GM12878 (cell line): Measurements from ENCODE around the gene MAN2C1.

ENCODE experiments used
- CTCF ChIP-seq, 3 experiments: IDR thresholded peaks in 2 of 3; conservative IDR thresholded peaks in 1 of 3; 2 replicates each; pipeline ENCODE4 v1.5.1; 2011; ENCODE audit warnings: low read depth in 3 of 3, low read length in 3 of 3, mild to moderate bottlenecking in 3 of 3, control low read depth in 2 of 3, moderate library complexity in 2 of 3, inconsistent platforms in 1 of 3, mixed read lengths in 1 of 3; ENCODE audit not compliant: control insufficient read depth in 2 of 3, insufficient read depth in 1 of 3; ENCODE audit errors: extremely low read depth in 1 of 3
- EZH2 ChIP-seq: IDR thresholded peaks from 2 replicates; pipeline ENCODE4 v1.6.1; 2012; ENCODE audit warnings: low read depth, mild to moderate bottlenecking, control low read depth, inconsistent platforms, low read length, borderline replicate concordance; ENCODE audit not compliant: control insufficient read depth
- PAX5 ChIP-seq: IDR thresholded peaks from 2 replicates; pipeline ENCODE4 v1.6.1; 2011; ENCODE audit warnings: low read depth, low read length, borderline replicate concordance
- POLR2AphosphoS5 ChIP-seq: IDR thresholded peaks from 2 replicates; pipeline ENCODE4 v1.6.1; 2011; ENCODE audit warnings: mild to moderate bottlenecking, low read length, inconsistent platforms
- ZNF217 ChIP-seq: fragments of 450-650 bp; IDR thresholded peaks from 2 replicates; pipeline ENCODE4 v1.6.1; 2017; ENCODE audit warnings: antibody characterized with exemption, mild to moderate bottlenecking
- ZNF274 ChIP-seq: IDR thresholded peaks from one replicate; pipeline ENCODE4 v1.8.0; 2011; ENCODE audit not compliant: insufficient read length, insufficient read depth
- TF ChIP-seq, protein P1 (sequence below): IDR thresholded peaks from 2 replicates; pipeline ENCODE4 v1.6.1; 2012; ENCODE audit warnings: low read depth, low read length, improper control_type of control experiment

DNA sequence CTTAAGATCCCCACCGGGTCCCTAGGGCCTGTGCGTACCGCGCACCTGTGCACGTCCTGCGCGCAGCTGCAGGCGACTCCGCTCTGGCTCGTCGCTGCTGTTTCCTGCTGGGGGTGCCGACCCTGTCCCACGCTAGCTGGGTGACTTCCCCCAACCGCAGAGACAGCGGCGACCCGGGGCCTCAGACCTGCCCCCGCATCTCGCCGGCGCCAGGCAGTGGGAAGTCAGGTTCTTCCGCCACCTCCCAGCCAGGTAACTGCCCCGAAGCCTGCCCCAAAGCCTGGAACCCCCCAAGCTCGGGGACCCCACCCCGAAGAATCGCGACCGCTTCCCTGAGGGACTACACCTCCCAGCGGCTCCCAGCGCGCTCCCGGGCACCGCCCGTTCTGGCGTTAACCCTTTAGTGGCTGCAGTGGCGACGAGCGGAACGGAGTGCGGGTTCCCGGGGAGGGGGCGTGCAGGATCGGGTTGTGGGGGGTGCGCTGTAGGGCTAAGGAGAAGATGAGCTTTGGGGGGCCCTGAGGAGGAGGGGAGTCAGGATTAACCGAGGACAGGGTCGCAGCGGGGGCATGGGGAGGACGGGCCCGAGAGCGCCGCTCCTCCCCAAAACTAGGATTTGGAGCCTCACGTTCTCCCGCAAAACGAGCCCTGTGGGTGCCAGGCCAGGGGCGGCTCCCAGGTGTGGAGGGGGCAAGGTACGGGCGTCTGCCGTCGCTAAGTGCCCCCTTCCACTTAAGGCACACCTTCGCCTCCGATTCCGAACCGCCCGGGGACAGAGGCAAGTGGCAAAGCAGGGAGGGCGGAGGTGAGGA lies 21.0 kb downstream of the MAN2C1 start:
- TF ChIP-seq, protein P1, sequence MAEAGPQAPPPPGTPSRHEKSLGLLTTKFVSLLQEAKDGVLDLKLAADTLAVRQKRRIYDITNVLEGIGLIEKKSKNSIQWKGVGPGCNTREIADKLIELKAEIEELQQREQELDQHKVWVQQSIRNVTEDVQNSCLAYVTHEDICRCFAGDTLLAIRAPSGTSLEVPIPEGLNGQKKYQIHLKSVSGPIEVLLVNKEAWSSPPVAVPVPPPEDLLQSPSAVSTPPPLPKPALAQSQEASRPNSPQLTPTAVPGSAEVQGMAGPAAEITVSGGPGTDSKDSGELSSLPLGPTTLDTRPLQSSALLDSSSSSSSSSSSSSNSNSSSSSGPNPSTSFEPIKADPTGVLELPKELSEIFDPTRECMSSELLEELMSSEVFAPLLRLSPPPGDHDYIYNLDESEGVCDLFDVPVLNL = no peak
- TF ChIP-seq CTCF (IDR thresholded peaks at IDR 0.05 in 2 of 3, conservative IDR thresholded peaks at IDR 0.05 in 1 of 3; ENCODE audit: control insufficient read depth in 2 of 3, extremely low read depth in 1 of 3, insufficient read depth in 1 of 3, low read depth in 3 of 3, low read length in 3 of 3) = no peak
- TF ChIP-seq ZNF274 = no peak
- no peak for TF ChIP-seq POLR2AphosphoS5
- 0 out of 2 replicates have a peak, but pooled peaks have one; percentile 15 for TF ChIP-seq EZH2
- no peak; the same call in 1 of the 2 replicates for TF ChIP-seq ZNF217
- TF ChIP-seq PAX5 = no peak
